A549 (cell line): ENCODE data around the gene MRPS35. TPM values are rescaled to one million over a fixed set of nuclear protein-coding genes. Genes with fewer than 3 reads are reported as not detected.

Experiments
- ATAC-seq, 2 experiments: fragments of 200-7000 bp in 1 of 2; fragments of >200 bp in 1 of 2; cut with Nextera tagmentation in 1 of 2; cut with Tn5 transposase in 1 of 2; 3 replicates each; pipeline versions ENCODE4 v1.8.0 to v1.9.1; 2018 to 2020; ENCODE audit warnings: mild to moderate bottlenecking in 1 of 2, moderate library complexity in 1 of 2
- CTCF ChIA-PET: fragments of 300-600 bp; sonication (Branson Sonifier 250); formaldehyde crosslinking; extraction: SDS; loops from one replicate; lab custom pipeline; 2021; ENCODE audit warnings: antibody characterized with exemption, inconsistent platforms; lab: Yijun Ruan, JAX
- POLR2A ChIA-PET: fragments of 350-600 bp; formaldehyde crosslinking; extraction: SDS; loops from one replicate; lab custom pipeline; 2021; ENCODE audit warnings: antibody characterized with exemption, inconsistent platforms; lab: Yijun Ruan, JAX
- DNase-seq, 2 experiments: peaks; one replicate each; pipeline versions ENCODE4 v3.0.0 to v3.0.0-alpha.2; 2011 to 2016; ENCODE audit warnings: low read depth in 1 of 2, low spot score in 1 of 2
- FAIRE-seq: peaks from 2 replicates; lab custom pipeline; 2011; peaks lifted over from hg19 to GRCh38; lab: Jason Lieb, UNC
- H3K27ac ChIP-seq, 2 experiments: fragments of >200 bp; sonication (Bioruptor Twin); formaldehyde crosslinking; 3 replicates each; pipeline ENCODE4 v1.5.1; 2016 to 2017
- H3K4me1 ChIP-seq: fragments of >200 bp; sonication (Bioruptor Twin); formaldehyde crosslinking; 3 replicates; pipeline ENCODE4 v1.6.1; 2016
- H3K4me2 ChIP-seq: fragments of >200 bp; sonication (Bioruptor Twin); formaldehyde crosslinking; 3 replicates; pipeline ENCODE4 v1.6.1; 2016
- H3K4me3 ChIP-seq: fragments of >200 bp; sonication (Bioruptor Twin); formaldehyde crosslinking; 3 replicates; pipeline ENCODE4 v1.5.1; 2016
- H3K9me3 ChIP-seq: fragments of >200 bp; sonication (Bioruptor Twin); formaldehyde crosslinking; 3 replicates; pipeline ENCODE4 v1.6.1; 2016
- CEBPB ChIP-seq, 2 experiments: fragments of >200 bp in 1 of 2; sonication (Bioruptor Twin) in 1 of 2; formaldehyde crosslinking in 1 of 2; IDR thresholded peaks; 2 replicates each; pipeline ENCODE4 v1.6.1; 2012 to 2016
- CHD4 ChIP-seq: fragments of 200-600 bp; sonication (generic); IDR thresholded peaks from 2 replicates; pipeline ENCODE4 v1.6.1; 2016; ENCODE audit warnings: antibody characterized with exemption, mild to moderate bottlenecking, borderline replicate concordance
- CTCF ChIP-seq: fragments of >200 bp; sonication (Bioruptor Twin); formaldehyde crosslinking; IDR thresholded peaks from 3 replicates; pipeline ENCODE4 v1.5.1; 2016
- E2F6 ChIP-seq: IDR thresholded peaks from 2 replicates; pipeline ENCODE4 v1.6.1; 2012; ENCODE audit warnings: low read depth, borderline replicate concordance
- ELK1 ChIP-seq: fragments of 150-350 bp; IDR thresholded peaks from 2 replicates; pipeline ENCODE4 v1.6.1; 2014; ENCODE audit warnings: low read depth, mild to moderate bottlenecking, low read length
- EP300 ChIP-seq, 2 experiments: fragments of >200 bp; sonication (Bioruptor Twin); formaldehyde crosslinking; IDR thresholded peaks; 2 replicates in 1 of 2; 3 replicates in 1 of 2; pipeline ENCODE4 v1.6.1; 2016 to 2017
- ESRRA ChIP-seq: fragments of 150-350 bp; IDR thresholded peaks from 2 replicates; pipeline ENCODE4 v1.6.1; 2014; ENCODE audit warnings: mild to moderate bottlenecking, low read length, borderline replicate concordance
- FOSL2 ChIP-seq, 2 experiments: fragments of 450-650 bp in 1 of 2; fragments of >200 bp in 1 of 2; sonication (Bioruptor Twin) in 1 of 2; formaldehyde crosslinking; IDR thresholded peaks; 2 replicates each; pipeline versions ENCODE4 v1.5.0 to v1.6.1; 2016 to 2020; ENCODE audit warnings: mild to moderate bottlenecking in 1 of 2, moderate library complexity in 1 of 2
- FOXS1 ChIP-seq: fragments of 250-450 bp; sonication (Bioruptor Pico); IDR thresholded peaks from 2 replicates; pipeline ENCODE4 v1.5.0; 2020; ENCODE audit warnings: mild to moderate bottlenecking, moderate library complexity
- HES2 ChIP-seq: fragments of >200 bp; sonication (Bioruptor Twin); formaldehyde crosslinking; IDR thresholded peaks from 2 replicates; pipeline ENCODE4 v1.6.1; 2016
- HEYL ChIP-seq: fragments of 250-450 bp; sonication (Bioruptor Pico); IDR thresholded peaks from 2 replicates; pipeline ENCODE4 v1.8.0; 2021; ENCODE audit warnings: mild to moderate bottlenecking, moderate library complexity
- HMGXB4 ChIP-seq: fragments of 250-450 bp; sonication (Bioruptor Pico); IDR thresholded peaks from 2 replicates; pipeline ENCODE4 v1.5.0; 2021; ENCODE audit warnings: mild to moderate bottlenecking, moderate library complexity, borderline replicate concordance
- HOXA7 ChIP-seq: fragments of 250-450 bp; sonication (Bioruptor Pico); IDR thresholded peaks from 2 replicates; pipeline ENCODE4 v1.5.0; 2020; ENCODE audit warnings: mild to moderate bottlenecking, moderate library complexity
- HOXB5 ChIP-seq: fragments of 250-450 bp; sonication (Bioruptor Pico); IDR thresholded peaks from 2 replicates; pipeline ENCODE4 v1.5.0; 2020; ENCODE audit warnings: mild to moderate bottlenecking, moderate library complexity
- JUNB ChIP-seq: fragments of >200 bp; sonication (Bioruptor Twin); formaldehyde crosslinking; IDR thresholded peaks from 2 replicates; pipeline ENCODE4 v1.6.1; 2016
- MYC ChIP-seq: IDR thresholded peaks from 2 replicates; pipeline ENCODE4 v1.6.1; 2012; ENCODE audit warnings: mild to moderate bottlenecking, inconsistent platforms, low read length, improper control_type of control experiment, borderline replicate concordance
- PHF8 ChIP-seq: fragments of 200-600 bp; sonication (generic); IDR thresholded peaks from 2 replicates; pipeline ENCODE4 v1.6.1; 2016; ENCODE audit warnings: low read depth, mild to moderate bottlenecking, antibody characterized with exemption, moderate library complexity, borderline replicate concordance
- POLR2A ChIP-seq: IDR thresholded peaks from 2 replicates; pipeline ENCODE4 v1.6.1; 2012; ENCODE audit warnings: mild to moderate bottlenecking, low read length
- POLR2AphosphoS2 ChIP-seq: conservative IDR thresholded peaks from 2 replicates; pipeline ENCODE4 v1.6.1; 2012; ENCODE audit warnings: low read length, improper control_type of control experiment, inconsistent platforms
- SMC3 ChIP-seq: fragments of >200 bp; sonication (Bioruptor Twin); formaldehyde crosslinking; IDR thresholded peaks from 3 replicates; pipeline ENCODE4 v1.6.1; 2018; ENCODE audit warnings: inconsistent platforms
- TFCP2L1 ChIP-seq: fragments of 250-450 bp; sonication (Bioruptor Pico); IDR thresholded peaks from 2 replicates; pipeline ENCODE4 v1.5.0; 2021; ENCODE audit warnings: mild to moderate bottlenecking
- ZC3H11A ChIP-seq: fragments of 450-650 bp; IDR thresholded peaks from 2 replicates; pipeline ENCODE4 v1.6.1; 2014; ENCODE audit warnings: antibody characterized with exemption, mild to moderate bottlenecking
- ZNF302 ChIP-seq: fragments of 250-450 bp; sonication (Bioruptor Pico); IDR thresholded peaks from 2 replicates; pipeline ENCODE4 v1.9.0; 2021; ENCODE audit warnings: inconsistent platforms, mild to moderate bottlenecking, moderate library complexity
- WGBS: methylation state at CpG from one replicate; pipeline ENCODE4 v1.1.6; 2017; ENCODE audit errors: missing lambda C conversion rate; 5-methylcytosine and 5-hydroxymethylcytosine counted together
- polyA plus RNA-seq, 4 experiments: library from polyadenylated mRNA; depleted of rRNA in 3 of 4; stranded (reverse); fragments of >200 nt; fragmentation: RNase III in 1 of 4; extraction: RNeasy Plus Mini Kit Qiagen cat#74134 plus additional on column Dnase treatment in 1 of 4; gene quantifications; 2 replicates in 3 of 4; 3 replicates in 1 of 4; pipeline ENCODE4 v1.2.3, GENCODE V29; 2011 to 2017

The MRPS35 gene
- polyA plus RNA-seq, 2 of the 4 experiments (the other 2 are of a cell fraction) = 104 to 186 TPM

GRCh38 chr12:27787559-27787958 is 76.9 kb downstream of the MRPS35 start:
- H3K4me3 ChIP-seq = no peak overlapping the region
- no peak for FAIRE-seq

GRCh38 chr12:27790179-27790578 is 79.5 kb downstream of the MRPS35 start:
- ATAC-seq (no peak), DNase-seq (no peak), FAIRE-seq (no peak)
- no peak overlapping the region for H3K27ac ChIP-seq
- 87% methylated on average over 2 of the region's 2 CpGs for WGBS
- no peaks in the 10 kb centered on the region for H3K9me3 ChIP-seq
- CTCF ChIA-PET = interaction anchor here (1.2 to 1.5 kb wide), 2 partner anchors 8 to 9 kb away, joined by 3 to 5 read pairs; no protein-coding TSS in a partner anchor
- no peak overlapping the region for H3K4me2 ChIP-seq
- peaks cover 11% of the 10 kb centered on the region; the same call in 2 of the 3 replicates for H3K4me1 ChIP-seq
- POLR2A ChIA-PET = no interaction called here
- TF ChIP-seq TFCP2L1 (CRISPR knock-in tag) (no peak), HOXA7 (CRISPR knock-in tag) (no peak), CHD4 (no peak), HOXB5 (CRISPR knock-in tag) (no peak)
- H3K4me3 ChIP-seq = no peak overlapping the region

More at GRCh38 chr12:27787559-27787958, 76.9 kb downstream of the MRPS35 start:
- Histone ChIP-seq H3K9me3 (no peaks in the 10 kb centered on the region), H3K4me1 (peaks cover 21% of the 10 kb centered on the region; the same call in 2 of the 3 replicates), H3K4me2 (no peak overlapping the region), H3K27ac (no peak overlapping the region)
- no peak for DNase-seq
- CTCF ChIA-PET = interaction anchor here (0.7 to 1.0 kb wide), 2 partner anchors 13 to 34 kb away, joined by 3 to 4 read pairs; no protein-coding TSS in a partner anchor
- POLR2A ChIA-PET = no interaction called here
- ATAC-seq = no peak
- TF ChIP-seq FOSL2 (IDR thresholded peaks at IDR 0.05) = no peak
- no peak for TF ChIP-seq FOSL2 (CRISPR knock-in tag; IDR thresholded peaks at IDR 0.05)
- TF ChIP-seq ELK1 = no peak
- no peak for TF ChIP-seq POLR2AphosphoS2
- no peak for TF ChIP-seq FOXS1 (CRISPR knock-in tag)
- TF ChIP-seq JUNB = no peak
- no peak for TF ChIP-seq HEYL (CRISPR knock-in tag)
- no peak for TF ChIP-seq E2F6
- TF ChIP-seq SMC3 = no peak
- TF ChIP-seq ZNF302 (CRISPR knock-in tag) = no peak
- TF ChIP-seq HES2 = no peak
- 92% methylated on average over 2 of the region's 2 CpGs for WGBS

- ChIA-PET POLR2A (no interaction called here), CTCF (interaction anchor here (1.1 to 5.8 kb wide), 2 partner anchors 26 to 62 kb away, joined by 3 to 31 read pairs; no protein-coding TSS in a partner anchor)
- no peak for DNase-seq
- Histone ChIP-seq H3K4me1 (no peaks in the 10 kb centered on the region), H3K9me3 (no peaks in the 10 kb centered on the region), H3K27ac (no peak overlapping the region), H3K4me3 (no peak overlapping the region), H3K4me2 (no peak overlapping the region)
- TF ChIP-seq EP300 (IDR thresholded peaks at IDR 0.05) (no peak), CEBPB (IDR thresholded peaks at IDR 0.05) (no peak), PHF8 (no peak), HEYL (CRISPR knock-in tag) (no peak), HMGXB4 (CRISPR knock-in tag) (no peak), HES2 (no peak), MYC (no peak), HOXA7 (CRISPR knock-in tag) (no peak), ZC3H11A (no peak), FOSL2 (IDR thresholded peaks at IDR 0.05) (no peak), FOSL2 (CRISPR knock-in tag; IDR thresholded peaks at IDR 0.05) (no peak), POLR2A (no peak), ESRRA (no peak), ZNF302 (CRISPR knock-in tag) (no peak), CTCF (no peak)
- FAIRE-seq = no peak
- no peak for ATAC-seq
- WGBS = 82% methylated on average over 6 of the region's 6 CpGs
These were observed 84.4 kb downstream of the MRPS35 start for GRCh38 chr12:27794818-27795584.
